Coronary artery (tissue), 2 donors: ENCODE measurements around the gene ITPKC.
"Not testable (repeated sequence)": the region's sequence is repeated elsewhere in the genome, so short reads cannot be mapped to it uniquely, and the experiment has no call there.

ENCODE experiments used
- DNase-seq: peaks from one replicate; pipeline ENCODE4 v3.0.0-alpha.2; 2017; ENCODE audit warnings: low spot score
- H3K27ac ChIP-seq, 2 donors: fragments of 200-600 bp; sonication (generic); one replicate each; pipeline ENCODE4 v1.5.1; 2016 to 2019
- H3K4me3 ChIP-seq: fragments of 200-600 bp; sonication (generic); 2 replicates; pipeline ENCODE4 v1.5.1; 2016; ENCODE audit warnings: mild to moderate bottlenecking, moderate library complexity
- TF ChIP-seq, protein P1 (sequence below): fragments of 200-600 bp; sonication (generic); IDR thresholded peaks from one replicate; pipeline ENCODE4 v1.5.1; 2019; ENCODE audit warnings: antibody characterized with exemption

ITPKC gene

DNA sequence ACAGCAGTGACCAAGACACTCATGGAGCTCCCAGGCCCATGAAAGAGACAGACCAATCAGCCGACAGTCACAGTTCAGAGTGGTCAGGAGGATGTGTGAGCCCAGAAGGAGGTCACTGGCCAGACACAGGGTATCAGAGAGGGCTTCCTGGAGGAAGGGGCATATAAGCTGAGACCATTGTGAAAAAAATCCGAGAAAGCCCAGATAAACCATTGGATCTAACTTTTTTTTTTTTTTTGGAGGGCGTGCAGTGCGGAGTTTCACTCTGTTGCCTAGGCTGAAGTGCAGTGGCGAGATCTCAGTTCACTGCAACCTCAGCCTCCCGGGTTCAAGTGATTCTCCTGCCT lies 4.2 kb downstream of the ITPKC start:
- DNase-seq, result no peak
- H3K4me3 ChIP-seq, result peak overlapping the region; percentile 94
- TF ChIP-seq, protein P1, sequence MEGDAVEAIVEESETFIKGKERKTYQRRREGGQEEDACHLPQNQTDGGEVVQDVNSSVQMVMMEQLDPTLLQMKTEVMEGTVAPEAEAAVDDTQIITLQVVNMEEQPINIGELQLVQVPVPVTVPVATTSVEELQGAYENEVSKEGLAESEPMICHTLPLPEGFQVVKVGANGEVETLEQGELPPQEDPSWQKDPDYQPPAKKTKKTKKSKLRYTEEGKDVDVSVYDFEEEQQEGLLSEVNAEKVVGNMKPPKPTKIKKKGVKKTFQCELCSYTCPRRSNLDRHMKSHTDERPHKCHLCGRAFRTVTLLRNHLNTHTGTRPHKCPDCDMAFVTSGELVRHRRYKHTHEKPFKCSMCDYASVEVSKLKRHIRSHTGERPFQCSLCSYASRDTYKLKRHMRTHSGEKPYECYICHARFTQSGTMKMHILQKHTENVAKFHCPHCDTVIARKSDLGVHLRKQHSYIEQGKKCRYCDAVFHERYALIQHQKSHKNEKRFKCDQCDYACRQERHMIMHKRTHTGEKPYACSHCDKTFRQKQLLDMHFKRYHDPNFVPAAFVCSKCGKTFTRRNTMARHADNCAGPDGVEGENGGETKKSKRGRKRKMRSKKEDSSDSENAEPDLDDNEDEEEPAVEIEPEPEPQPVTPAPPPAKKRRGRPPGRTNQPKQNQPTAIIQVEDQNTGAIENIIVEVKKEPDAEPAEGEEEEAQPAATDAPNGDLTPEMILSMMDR, result no peak
- peak overlapping the region; percentile 94 to 98 for H3K27ac ChIP-seq

DNA sequence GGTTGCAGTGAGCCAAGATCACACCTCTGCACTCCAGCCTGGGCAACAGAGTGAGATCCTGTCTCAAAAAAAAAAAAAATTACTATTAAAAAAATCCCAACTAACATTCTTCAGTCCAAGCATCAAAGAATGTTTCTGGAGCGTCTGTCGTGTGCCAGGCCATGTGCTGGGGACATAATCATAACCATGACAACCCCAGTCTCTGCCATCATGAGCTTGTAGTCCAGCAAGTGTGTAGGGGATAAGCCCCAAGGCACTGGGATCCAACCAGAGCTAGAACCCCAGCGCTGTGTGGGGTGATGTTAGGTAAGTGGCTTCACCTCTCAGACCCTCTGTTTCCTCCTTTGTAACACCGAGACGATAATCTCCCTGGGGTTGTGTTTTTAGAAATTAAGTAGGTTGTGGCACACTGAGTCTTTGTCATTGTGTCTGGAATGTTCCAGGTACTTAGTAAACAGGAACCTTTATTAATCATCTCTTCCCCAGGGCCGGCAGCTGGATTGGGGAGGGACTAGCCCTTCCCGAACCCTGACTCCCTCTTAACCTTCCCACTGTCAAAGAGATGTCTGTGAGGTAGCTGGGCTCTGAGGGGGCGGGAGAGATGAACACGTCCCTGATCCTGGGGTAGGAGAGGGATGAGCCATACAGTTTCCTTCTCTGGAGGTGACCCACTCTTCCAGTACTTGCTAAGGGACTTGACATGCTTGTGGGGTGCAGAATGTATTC lies 5.2 kb downstream of the ITPKC start:
- DNase-seq, result no peak
- TF ChIP-seq, protein P1, result no peak
- Histone ChIP-seq H3K4me3 (peak overlapping the region; percentile 94), H3K27ac (peak overlapping the region; percentile 94 to 98)

DNA sequence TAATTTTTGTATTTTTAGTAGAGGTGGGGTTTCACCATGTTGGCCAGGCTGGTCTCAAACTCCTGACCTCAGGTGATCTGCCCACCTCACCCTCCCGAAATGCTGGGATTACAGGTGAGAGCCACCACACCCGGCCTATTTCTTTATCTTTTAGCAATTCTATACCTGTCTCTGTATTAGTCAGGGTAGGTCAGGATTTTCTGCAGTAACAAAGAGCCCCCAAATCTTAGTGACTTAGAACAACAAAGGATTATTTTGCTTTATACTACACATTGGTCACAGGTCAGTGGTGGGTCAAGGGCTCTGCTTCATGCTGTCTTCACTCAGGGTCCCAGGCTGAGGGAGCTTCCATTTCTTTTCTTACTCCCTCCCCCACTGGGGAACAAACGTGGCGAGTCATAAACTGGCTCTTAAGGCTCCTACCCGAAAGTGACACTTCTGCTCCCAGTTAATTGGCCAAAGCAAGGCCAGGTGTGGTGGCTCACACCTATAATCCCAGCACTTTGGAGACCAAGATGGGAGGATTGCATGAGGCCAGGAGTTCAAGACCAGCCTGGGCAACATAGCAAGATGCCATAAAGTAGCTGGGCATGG lies 6.8 kb downstream of the ITPKC start:
- TF ChIP-seq, protein P1, result no peak
- peak overlapping the region; percentile 21 for H3K4me3 ChIP-seq
- DNase-seq, result no peak
- H3K27ac ChIP-seq, result no peak overlapping the region

DNA sequence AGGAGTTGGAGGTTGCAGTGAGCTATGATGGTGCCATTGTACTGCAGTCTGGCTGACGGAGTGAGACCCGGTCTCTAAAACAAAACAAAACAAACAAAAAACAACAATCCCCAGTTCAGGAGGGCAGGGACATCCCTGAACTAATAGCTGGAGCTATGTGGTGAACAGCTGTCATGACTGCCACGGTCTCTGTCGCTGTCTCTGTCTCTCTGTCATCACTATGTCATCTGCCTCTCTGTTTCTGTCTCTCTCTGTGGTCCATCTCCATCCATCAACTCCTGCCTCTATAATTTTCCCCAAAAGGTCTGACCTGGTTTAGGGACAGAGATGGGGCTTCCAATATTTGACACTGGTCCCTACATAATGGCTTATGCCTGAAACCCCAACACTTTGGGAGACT lies 7.4 kb downstream of the ITPKC start:
- TF ChIP-seq, protein P1, result no peak
- Histone ChIP-seq H3K4me3 (peak overlapping the region; percentile 21), H3K27ac (peak overlapping the region in 1 of 2 donors; percentile 21)
- DNase-seq, result no peak

DNA sequence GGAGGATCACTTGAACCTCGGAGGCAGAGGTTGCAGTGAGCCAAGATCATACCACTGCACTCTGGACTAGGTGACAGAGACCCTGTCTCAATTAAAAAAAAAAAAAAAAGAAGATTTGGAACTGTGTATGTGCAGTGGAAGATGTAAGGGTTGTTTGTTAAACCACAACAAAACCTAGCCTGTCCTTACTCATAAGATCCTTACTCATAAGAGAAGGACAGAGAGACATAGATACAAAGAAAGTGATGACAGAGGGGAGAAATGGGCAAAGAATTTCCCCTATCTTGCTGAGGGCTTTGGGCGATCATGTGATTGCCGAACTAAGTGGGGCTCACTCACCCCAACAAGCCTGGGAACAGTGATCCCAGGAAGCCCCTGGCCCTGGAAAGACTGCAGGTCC lies 7.9 kb downstream of the ITPKC start:
- Histone ChIP-seq H3K27ac (no peak overlapping the region), H3K4me3 (no peak overlapping the region)
- no peak for DNase-seq
- TF ChIP-seq, protein P1, result no peak

DNA sequence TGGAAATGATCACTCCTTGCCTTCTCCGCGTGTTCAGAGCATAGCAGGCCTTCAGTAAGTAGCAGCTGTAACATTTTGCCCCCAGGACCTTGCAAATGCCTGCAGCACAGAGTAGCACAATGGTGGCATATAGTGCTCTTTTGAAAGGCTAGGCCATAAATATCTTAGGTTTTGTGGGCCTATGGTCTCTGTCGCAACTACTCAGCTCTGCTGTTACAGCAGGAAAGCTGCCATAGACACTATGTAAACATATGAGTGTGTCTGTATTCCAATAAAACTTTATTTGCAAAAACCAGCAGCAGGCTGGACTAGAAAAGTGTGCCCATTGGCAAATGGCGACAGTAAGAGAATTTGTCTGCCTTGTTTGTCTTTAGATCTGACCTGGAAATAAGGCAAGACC lies 9.4 kb downstream of the ITPKC start:
- DNase-seq, result no peak
- TF ChIP-seq, protein P1, result no peak
- Histone ChIP-seq H3K4me3 (no peak overlapping the region), H3K27ac (no peak overlapping the region)

DNA sequence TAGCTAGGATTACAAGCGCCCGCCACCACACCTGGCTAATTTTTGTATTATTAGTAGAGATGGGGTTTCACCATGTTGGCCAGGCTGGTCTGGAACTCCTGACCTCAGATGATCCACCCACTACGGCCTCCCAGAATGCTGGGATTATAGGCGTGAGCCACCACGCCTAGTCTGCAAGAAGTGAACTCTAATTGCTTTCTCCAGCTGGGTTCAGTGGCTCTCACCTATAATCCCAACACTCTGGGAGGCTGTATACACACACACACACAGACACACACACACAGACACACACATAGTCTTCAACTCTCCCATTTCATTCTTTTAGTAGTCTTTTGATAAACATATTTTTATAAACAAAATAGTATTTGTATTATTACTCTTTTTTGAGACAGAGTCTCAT lies 13.2 kb downstream of the ITPKC start:
- not testable (repeated sequence) for H3K27ac ChIP-seq, H3K4me3 ChIP-seq, DNase-seq

DNA sequence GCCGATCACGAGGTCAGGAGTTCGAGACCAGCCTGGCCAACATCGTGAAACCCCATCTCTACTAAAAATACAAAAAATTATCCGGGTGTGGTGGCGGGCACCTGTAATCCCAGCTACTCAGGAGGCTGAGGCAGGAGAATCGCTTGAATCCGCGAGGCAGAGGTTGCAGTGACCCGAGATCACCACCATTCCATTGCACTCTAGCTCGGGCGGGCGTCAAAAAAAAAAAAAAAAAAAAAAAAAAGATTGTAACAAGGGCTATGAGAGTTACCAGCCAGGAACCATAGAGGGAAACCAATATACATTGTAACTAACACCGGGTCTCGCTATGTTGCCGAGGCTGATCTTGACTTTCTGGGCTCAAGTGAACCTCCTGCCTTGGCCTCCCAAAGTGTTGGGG lies 15.4 kb downstream of the ITPKC start:
- not testable (repeated sequence) for H3K27ac ChIP-seq, DNase-seq, H3K4me3 ChIP-seq
